Nephron (organoid): Measurements from ENCODE around the gene ALK.

Source experiments
- H3K27ac Mint-ChIP-seq, 3 experiments: 2 replicates each; pipeline ENCODE4 v1.8.0; 2020; ENCODE audit warnings: mixed read lengths in 3 of 3, mild to moderate bottlenecking in 2 of 3, moderate library complexity in 1 of 3
- H3K27me3 Mint-ChIP-seq: 2 replicates; pipeline ENCODE4 v1.8.0; 2021; ENCODE audit warnings: low read depth, mild to moderate bottlenecking, moderate library complexity, mixed read lengths
- H3K36me3 Mint-ChIP-seq: 2 replicates; pipeline ENCODE4 v1.8.0; 2020; ENCODE audit warnings: low read depth, mixed read lengths
- H3K4me1 Mint-ChIP-seq: 2 replicates; pipeline ENCODE4 v1.8.0; 2020; ENCODE audit warnings: mixed read lengths
- H3K4me3 Mint-ChIP-seq, 3 experiments: 2 replicates each; pipeline ENCODE4 v1.8.0; 2020; ENCODE audit warnings: mild to moderate bottlenecking in 3 of 3, mixed read lengths in 3 of 3, moderate library complexity in 2 of 3
- H3K9me3 Mint-ChIP-seq: 2 replicates; pipeline ENCODE4 v1.8.0; 2020; ENCODE audit warnings: mixed read lengths
- CTCF ChIP-seq, 3 experiments: fragments of 200-600 bp; sonication (generic); IDR thresholded peaks; one replicate each; pipeline ENCODE4 v1.5.0; 2021; ENCODE audit warnings: antibody characterized with exemption in 3 of 3; ENCODE audit not compliant: unreplicated experiment in 3 of 3

Gene ALK

GRCh38 chr2:29802986-29803385 lies 118.4 kb downstream of the ALK start:
- Mint-ChIP-seq H3K27ac (no peak overlapping the region), H3K4me1 (no peaks in the 10 kb centered on the region), H3K36me3 (no peaks in the 10 kb centered on the region), H3K27me3 (peaks cover 12% of the 10 kb centered on the region), H3K9me3 (no peaks in the 10 kb centered on the region), H3K4me3 (no peak overlapping the region)
- TF ChIP-seq CTCF (IDR thresholded peaks at IDR 0.05; ENCODE audit: unreplicated experiment in 3 of 3), result no peak

GRCh38 chr2:29799628-29800027 lies 121.8 kb downstream of the ALK start:
- no peaks in the 10 kb centered on the region for H3K36me3 Mint-ChIP-seq
- H3K4me3 Mint-ChIP-seq, result no peak overlapping the region
- TF ChIP-seq CTCF (IDR thresholded peaks at IDR 0.05; ENCODE audit: unreplicated experiment in 3 of 3), result no peak
- H3K4me1 Mint-ChIP-seq, result no peaks in the 10 kb centered on the region
- peaks cover 15% of the 10 kb centered on the region for H3K27me3 Mint-ChIP-seq
- H3K27ac Mint-ChIP-seq, result no peak overlapping the region
- no peaks in the 10 kb centered on the region for H3K9me3 Mint-ChIP-seq

- Mint-ChIP-seq H3K27me3 (peaks cover 18% of the 10 kb centered on the region), H3K4me1 (no peaks in the 10 kb centered on the region), H3K4me3 (no peak overlapping the region), H3K36me3 (no peaks in the 10 kb centered on the region), H3K27ac (no peak overlapping the region), H3K9me3 (peaks cover 5% of the 10 kb centered on the region)
- TF ChIP-seq CTCF (IDR thresholded peaks at IDR 0.05; ENCODE audit: unreplicated experiment in 3 of 3), result no peak
Observed at GRCh38 chr2:29797916-29798315, 123.5 kb downstream of the ALK start.

DNA sequence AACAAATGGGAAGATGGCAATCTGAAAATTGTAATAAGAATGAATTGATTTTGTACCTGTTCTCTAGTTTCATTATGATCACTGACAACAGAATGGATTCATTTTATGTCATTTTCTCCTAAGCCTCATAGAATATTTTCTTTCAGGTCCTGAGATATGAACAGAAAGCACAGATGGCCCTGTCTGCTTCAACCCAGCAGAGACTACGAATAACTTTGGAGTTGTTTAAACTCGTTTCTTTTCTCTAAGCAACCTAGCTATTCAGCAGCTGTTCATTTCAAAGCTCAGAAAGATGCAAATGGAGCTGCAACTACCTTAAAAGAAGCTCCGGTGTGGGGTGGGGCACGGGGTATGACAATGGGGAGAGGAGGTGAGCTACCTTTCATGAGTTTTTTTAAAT lies 124.9 kb downstream of the ALK start:
- Mint-ChIP-seq H3K9me3 (peaks cover 11% of the 10 kb centered on the region), H3K27me3 (peaks cover 18% of the 10 kb centered on the region), H3K36me3 (no peaks in the 10 kb centered on the region), H3K4me1 (no peaks in the 10 kb centered on the region), H3K27ac (no peak overlapping the region), H3K4me3 (no peak overlapping the region)
- no peak for TF ChIP-seq CTCF (IDR thresholded peaks at IDR 0.05; ENCODE audit: unreplicated experiment in 3 of 3)

- Mint-ChIP-seq H3K27me3 (peaks cover 16% of the 10 kb centered on the region), H3K9me3 (peaks cover 11% of the 10 kb centered on the region), H3K27ac (no peak overlapping the region), H3K4me3 (no peak overlapping the region), H3K4me1 (no peaks in the 10 kb centered on the region), H3K36me3 (no peaks in the 10 kb centered on the region)
- no peak for TF ChIP-seq CTCF (IDR thresholded peaks at IDR 0.05; ENCODE audit: unreplicated experiment in 3 of 3)
Observed at GRCh38 chr2:29789911-29790485, 131.4 kb downstream of the ALK start.
